Stimulated activated CD8-positive, alpha-beta memory T cell treated with anti-CD3 and anti-CD28 coated beads, Interleukin-12 subunit alpha, Interleukin-12 subunit beta, amount 100 ng/mL, for 1 hour (primary cell): Measurements from ENCODE around the gene WWOX.

Experiments
- DNase-seq: peaks from one replicate; pipeline ENCODE4 v3.0.0-alpha.2; 2020; ENCODE audit warnings: low read depth

Gene WWOX

DNA sequence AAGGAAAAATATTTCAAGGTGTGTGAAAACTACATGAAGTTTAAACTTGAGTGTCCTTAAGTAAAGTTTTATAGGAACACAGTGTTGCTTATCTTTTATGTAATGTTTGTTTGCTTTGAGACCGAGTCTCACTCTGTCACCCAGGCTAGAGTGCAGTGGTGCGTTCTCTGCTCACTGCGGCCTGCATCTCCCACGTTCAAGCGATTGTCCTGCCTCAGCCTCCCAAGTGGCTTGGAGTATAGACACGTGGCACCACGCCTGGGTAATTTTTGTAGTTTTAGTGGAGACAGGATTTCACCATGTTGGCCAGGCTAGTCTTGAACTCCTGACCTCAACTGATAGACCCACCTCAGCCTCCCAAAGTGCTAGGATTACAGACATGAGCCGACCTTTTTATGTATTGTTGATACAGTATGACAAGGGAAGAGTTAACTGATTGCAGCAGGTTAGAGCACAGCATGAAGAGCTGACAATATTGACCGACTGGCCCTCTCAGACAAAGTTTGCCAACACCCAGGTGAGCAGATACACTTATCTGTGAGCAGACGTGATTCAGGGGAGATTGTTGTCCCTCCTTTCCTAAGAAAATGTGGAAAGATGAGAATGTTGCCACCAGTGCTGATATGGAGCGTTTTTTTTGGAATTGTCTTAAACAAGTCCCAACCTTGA is 373.7 kb downstream of the WWOX start:
- DNase-seq = no peak

GRCh38 chr16:78474762-78475161 is 375.3 kb downstream of the WWOX start:
- DNase-seq = no peak

GRCh38 chr16:78476615-78477014 is 377.2 kb downstream of the WWOX start:
- no peak for DNase-seq

DNA sequence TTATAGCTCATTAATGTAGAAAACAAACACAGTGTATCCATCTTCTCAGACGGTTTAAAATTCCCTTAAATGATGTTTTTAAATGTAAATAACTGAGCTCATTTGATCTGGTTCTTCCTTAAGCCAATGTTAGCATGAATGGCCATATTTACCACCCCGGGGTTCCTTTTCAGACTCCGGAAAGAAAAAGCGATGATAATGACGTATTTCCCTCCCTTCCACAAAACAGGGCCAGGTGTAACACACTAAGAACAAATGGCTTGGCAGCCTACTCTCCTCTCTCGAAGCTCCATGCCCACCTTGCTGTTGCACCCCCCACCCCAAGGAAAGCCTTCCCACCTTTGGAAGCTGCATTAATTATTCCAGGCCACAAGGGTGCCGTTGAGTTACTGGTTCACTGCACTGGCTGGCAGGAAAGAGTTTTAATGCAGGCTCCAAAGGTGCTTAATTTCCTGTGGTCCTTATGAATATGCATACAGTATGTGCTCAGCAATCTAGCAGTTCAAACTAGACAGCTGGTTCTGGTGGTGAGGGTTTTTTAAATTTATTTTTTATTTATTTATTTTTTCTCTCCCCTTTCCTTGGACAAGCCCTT is 378.9 kb downstream of the WWOX start:
- DNase-seq = no peak

- no peak for DNase-seq
Observed at GRCh38 chr16:78479723-78480122, 380.3 kb downstream of the WWOX start.

DNA sequence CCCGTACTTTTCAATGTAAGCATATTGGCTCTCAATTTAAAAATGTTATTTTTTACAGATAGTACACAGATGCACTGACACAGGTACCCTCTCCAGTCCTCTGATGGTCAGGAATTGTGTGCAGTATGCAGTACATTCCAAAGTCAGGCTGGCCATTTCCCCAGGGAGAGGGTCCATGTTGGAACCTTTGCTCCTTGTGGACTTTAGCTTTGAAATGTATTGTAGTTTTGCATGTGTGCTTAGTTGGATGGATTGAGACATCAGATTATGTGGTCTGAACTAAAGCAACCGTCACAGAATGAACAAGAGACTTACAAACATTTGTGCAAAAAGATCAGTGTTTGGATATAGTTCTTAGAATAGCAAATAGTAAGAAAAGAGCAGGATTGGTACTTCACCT is 381.1 kb downstream of the WWOX start:
- DNase-seq = no peak

DNA sequence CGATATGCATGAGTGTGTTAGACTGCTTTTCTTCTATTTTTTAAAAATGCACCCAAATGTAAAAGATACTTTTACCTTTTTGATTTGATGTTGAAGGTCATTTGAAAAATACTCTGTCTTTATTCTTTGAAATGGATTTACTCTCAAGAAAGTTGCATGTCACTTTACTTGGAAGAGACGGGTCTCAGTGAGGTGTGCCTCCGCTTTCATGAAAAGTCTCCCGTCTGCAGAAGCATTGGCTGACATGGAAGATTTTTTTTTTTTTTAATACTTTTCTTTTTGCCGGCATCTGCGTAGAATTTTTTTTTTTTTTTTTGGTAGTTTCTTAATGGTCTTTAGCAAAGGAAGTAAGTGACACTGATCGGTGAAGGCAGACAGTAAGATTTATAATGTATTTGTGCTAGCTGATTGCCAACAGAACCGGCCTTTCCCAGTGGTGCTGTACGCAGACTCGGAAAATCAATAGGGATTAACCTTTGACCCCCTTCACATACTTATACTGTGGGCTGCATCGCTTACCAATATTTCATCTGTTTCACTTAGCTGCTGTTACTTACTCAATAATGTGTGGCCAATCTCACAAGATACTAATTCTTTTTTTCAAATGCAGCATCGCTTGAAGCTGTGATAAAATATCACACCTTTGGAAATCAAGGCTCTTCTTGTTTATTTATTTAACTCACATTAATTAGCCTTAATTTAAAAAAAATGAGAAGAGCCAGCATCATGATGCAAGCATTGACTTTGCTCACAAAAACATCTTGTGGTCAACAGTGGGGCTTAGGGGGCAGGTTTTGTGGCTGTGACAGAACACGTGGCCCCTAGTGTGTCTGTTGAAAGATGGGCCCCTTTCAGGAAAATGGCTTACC is 383.9 kb downstream of the WWOX start:
- no peak for DNase-seq

GRCh38 chr16:78484509-78485058 is 385.1 kb downstream of the WWOX start:
- no peak for DNase-seq

DNA sequence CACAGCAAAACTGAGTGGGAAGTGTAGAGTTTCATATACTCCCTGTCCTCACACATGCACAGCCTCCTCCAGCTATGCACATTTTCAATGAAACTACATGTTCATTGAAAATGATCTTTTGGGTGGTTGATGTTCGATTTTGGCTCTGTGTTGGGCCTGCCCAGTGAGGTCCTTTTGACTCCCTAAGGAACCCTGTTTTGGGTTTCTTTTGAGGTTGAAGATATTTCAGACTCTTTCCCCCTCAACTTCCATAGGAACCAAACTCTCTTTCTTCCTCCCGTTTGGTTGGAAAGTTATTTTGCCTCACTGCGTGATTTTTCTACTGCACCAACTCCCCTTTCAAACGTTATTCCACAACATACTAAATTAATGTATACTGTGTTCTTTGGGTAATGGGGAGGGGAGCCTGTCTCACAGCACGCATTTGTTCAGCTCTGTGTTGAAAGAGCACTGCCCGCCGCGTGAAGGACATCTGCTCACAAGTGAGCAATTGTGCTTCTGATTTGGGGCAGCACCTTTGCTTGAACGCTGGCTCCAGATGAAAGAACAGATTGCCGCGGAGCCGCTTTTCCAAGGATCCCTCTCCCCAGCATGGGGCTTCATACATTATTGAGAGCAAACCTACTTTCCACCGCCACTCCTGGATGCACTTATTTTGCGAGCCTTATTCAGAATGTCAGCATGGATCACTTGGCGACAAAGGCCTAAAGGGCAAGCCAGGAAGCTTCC is 385.9 kb downstream of the WWOX start:
- no peak for DNase-seq

DNA sequence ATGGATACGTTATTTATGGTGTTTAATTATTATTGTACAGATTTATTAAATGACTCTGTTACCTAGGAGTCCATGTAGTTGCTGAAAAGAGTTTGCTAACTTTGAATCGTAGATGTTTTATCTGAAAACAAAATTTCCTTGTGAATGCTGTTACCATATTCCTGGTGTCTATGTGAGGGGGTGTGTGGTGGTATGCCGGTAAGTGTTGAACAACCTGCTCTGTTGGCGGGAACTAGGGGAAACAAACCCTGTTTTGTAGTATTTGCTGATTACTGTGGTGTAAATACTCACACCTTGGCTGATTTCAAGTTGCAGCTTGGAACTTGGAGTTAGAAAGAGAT is 386.4 kb downstream of the WWOX start:
- no peak for DNase-seq

- no peak for DNase-seq
Observed at GRCh38 chr16:78487471-78487870, 388.0 kb downstream of the WWOX start.

GRCh38 chr16:78489072-78489471 is 389.6 kb downstream of the WWOX start:
- no peak for DNase-seq

DNA sequence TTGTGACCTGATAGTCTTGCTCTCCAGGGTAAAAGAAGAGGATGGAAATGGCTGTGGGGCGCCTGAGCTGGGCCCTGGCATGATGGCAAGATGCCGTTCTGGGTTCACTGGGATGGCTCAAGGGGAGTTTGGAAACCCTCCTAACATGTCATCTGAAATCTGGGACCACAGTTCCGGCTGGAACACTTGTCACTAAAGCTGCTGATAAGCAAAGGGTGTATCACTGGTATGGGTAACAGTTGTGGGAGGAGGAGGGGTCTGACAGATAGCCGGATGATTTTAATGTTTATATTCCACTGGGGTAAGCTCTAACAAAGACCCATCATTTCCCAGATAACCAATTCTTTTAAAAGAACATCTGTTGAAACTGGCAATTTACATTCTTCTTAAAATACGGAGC is 390.2 kb downstream of the WWOX start:
- no peak for DNase-seq

DNA sequence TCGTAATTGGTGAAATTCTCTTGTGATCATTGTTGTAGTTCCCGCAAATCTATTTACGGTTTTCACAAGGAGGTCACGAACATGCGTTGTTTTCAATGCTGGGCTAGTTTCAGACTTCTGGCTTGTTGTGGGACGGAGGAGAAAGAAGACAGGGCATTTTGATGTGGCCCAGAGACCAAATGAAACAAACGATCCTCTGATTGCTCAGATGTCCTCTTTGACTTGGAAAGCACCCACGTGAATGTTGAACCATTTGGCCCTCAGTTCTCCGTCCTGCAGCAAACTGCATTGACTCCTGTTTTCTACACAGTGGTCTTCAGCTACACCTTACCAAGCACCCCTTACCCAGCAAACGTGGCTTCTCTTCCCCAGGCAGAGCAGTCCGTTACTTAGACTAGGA is 391.0 kb downstream of the WWOX start:
- DNase-seq = no peak

DNA sequence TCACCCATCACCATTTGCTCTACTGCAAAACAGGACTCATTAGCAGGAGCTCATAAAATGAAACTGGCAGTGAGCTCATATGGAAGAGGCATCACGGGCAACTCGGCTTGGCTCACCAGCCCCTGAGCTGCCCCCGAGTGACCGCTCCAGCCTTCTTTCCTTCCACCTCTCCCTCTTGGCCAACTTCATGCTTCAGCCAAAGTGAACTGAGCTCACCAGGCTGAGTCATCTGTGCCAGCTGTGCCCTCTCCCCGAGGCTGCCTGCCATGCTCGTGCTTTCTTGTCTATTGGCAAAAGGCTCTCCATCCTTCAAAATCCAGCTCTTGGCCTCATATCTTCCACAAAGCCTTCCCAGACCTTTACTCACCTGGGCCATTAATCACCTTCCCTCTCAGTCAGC is 391.4 kb downstream of the WWOX start:
- no peak for DNase-seq

DNA sequence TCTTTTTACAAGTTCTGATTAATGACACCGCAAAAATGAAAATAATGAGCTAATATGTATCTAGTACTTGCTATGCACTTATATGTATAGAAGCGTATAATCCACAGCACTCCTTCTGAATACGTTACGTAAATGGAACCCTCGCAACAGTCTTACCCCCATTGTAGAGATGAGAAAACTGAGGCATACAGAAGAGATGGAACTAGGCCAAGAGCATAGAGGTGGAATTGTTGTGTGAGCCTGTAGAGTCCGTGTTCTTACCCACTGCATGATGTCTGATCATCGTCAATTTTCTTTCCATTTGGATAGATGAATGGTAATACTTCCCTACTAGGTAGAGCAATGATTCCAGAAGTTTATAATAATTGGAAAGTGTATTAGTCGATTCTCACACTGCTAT is 394.1 kb downstream of the WWOX start:
- no peak for DNase-seq

DNA sequence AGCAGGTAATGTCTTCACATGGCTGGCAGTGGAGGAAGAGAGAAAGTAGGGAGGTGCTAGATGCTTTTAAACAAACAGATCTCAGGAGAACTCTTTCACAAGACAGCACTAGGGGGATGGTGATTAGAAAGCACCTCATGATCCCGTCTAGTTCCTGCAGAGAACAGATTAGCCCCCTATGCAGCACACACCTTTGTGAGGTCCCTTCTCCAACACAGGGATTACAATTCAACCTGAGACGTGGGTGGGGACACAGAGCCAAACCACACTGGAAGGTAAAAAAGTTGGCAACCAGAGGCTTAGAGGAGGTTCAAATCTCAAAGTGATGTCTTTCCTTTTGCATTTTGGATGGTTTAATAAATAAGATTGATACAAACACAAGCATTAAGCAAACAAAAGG is 394.7 kb downstream of the WWOX start:
- no peak for DNase-seq

DNA sequence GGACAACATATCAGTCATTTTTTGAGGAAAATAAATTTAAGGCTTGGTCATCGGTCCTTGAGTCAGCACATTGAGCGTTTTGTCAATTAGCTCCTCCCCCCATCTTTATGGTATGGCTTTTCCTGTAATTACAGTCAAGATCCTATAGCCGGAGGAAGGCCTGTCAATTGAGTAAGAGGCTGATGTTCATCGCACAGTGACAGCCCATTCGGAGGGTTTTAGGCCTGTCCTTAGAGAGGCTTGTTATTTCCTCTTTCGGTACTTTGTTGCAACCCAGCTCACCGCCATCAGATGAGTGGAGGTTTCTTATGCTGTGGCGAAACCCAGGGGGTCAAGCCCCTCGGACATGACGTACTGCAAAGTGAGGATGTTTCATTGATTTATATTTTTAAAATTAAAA is 395.2 kb downstream of the WWOX start:
- no peak for DNase-seq

- DNase-seq = no peak
Observed at GRCh38 chr16:78496189-78496588, 396.7 kb downstream of the WWOX start.

DNA sequence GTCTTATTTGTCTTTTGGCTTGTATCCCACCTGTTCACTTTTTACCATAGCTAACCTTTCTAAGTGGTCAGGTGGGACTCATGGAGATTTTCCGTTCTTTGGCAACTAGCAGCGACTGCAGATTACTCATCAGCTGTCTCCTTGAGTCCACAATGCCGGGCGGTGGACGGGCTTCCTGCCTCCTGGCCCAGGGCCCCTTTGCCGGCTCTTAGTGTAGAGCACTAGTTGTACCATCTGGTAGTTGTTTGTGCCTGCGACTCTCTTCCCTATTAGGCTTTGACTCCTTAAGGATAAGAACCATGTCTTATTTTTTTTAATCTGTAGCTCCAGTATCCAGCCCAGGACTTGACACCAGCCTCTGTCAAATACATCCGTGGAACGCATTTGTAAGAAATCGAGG is 399.9 kb downstream of the WWOX start:
- no peak for DNase-seq

DNA sequence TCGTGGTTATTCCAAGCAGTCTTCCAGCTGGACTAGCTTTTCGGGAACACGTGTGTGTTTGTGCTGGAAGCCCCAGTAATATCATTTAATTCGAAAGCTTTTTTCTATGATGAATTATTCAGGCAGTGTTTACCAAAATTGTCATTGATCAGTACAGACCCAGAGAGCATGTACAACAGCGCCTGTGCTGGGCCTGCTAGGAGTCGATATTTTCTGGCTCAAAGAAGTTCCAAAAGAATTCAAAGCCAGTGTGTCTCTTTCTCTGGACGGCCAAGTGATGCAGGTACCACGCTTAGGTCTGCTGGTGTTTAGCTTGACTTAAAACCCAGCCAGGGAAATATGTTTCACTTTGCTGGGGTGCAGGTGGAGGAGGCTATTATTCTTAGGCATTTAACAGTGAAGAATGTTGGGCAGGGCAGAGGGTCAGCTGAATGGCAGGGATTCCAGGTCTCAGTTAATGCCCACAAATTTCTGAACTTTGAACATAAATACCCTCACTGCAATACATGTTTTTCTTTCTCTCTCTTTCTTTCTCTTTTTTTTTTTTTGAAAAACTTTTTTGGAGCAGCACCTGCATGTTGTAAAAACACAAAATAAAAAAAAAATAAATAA is 401.3 kb downstream of the WWOX start:
- no peak for DNase-seq

- no peak for DNase-seq
Observed at GRCh38 chr16:78501744-78502143, 402.3 kb downstream of the WWOX start.
